Kidney tubule cell (primary cell): ENCODE results near the gene EML3.
A peak's percentile ranks its signal among the peaks of the same experiment; 100 is the strongest.
"Not testable (repeated sequence)": the region's sequence is repeated elsewhere in the genome, so short reads cannot be mapped to it uniquely, and the experiment has no call there.

Experiments used
- DNase-seq: peaks from one replicate; pipeline ENCODE4 v3.0.0-alpha.2; 2018; ENCODE audit warnings: low spot score

Gene EML3

GRCh38 chr11:62573006-62573591, 39.5 kb downstream of the EML3 start:
- DNase-seq, result peak; percentile 28

- DNase-seq, result no peak
Measured at GRCh38 chr11:62572431-62572830, 40.1 kb downstream of the EML3 start.

- DNase-seq, result not testable (repeated sequence)
Measured at GRCh38 chr11:62571493-62571892, 41.1 kb downstream of the EML3 start.

GRCh38 chr11:62570903-62571302, 41.7 kb downstream of the EML3 start:
- DNase-seq, result not testable (repeated sequence)

- no peak for DNase-seq
Measured at GRCh38 chr11:62569611-62570010, 43.0 kb downstream of the EML3 start.

GRCh38 chr11:62567018-62567633, 45.4 kb downstream of the EML3 start:
- DNase-seq, result no peak

- DNase-seq, result no peak
Measured at GRCh38 chr11:62566247-62566646, 46.3 kb downstream of the EML3 start.

- DNase-seq, result no peak
Measured at GRCh38 chr11:62565100-62565802, 47.3 kb downstream of the EML3 start.

- not testable (repeated sequence) for DNase-seq
Measured at GRCh38 chr11:62561677-62562230, 50.8 kb downstream of the EML3 start.

GRCh38 chr11:62560566-62561103, 51.9 kb downstream of the EML3 start:
- DNase-seq, result peak; percentile 97

GRCh38 chr11:62559626-62560025, 52.9 kb downstream of the EML3 start:
- DNase-seq, result peak; percentile 60

GRCh38 chr11:62559204-62559603, 53.4 kb downstream of the EML3 start:
- DNase-seq, result no peak

- DNase-seq, result no peak
Measured at GRCh38 chr11:62558669-62559068, 53.9 kb downstream of the EML3 start.

GRCh38 chr11:62556875-62557631, 55.5 kb downstream of the EML3 start:
- DNase-seq, result peak; percentile 61

- DNase-seq, result peak; percentile 98
Measured at GRCh38 chr11:62556108-62556874, 56.3 kb downstream of the EML3 start.

- DNase-seq, result peak; percentile 25
Measured at GRCh38 chr11:62555464-62556107, 57.0 kb downstream of the EML3 start.

- DNase-seq, result no peak
Measured at GRCh38 chr11:62554387-62555167, 58.0 kb downstream of the EML3 start.

GRCh38 chr11:62553839-62554361, 58.7 kb downstream of the EML3 start:
- peak; percentile 95 for DNase-seq

GRCh38 chr11:62553080-62553838, 59.3 kb downstream of the EML3 start:
- DNase-seq, result peak; percentile 98
